Hematopoietic multipotent progenitor cell treated with erythropoietin and hydrocortisone succinate and interleukin-3 and kit ligand, for 17 days (in vitro differentiated cells): ENCODE measurements around the gene ZNF200.
"Not testable (repeated sequence)": the region's sequence is repeated elsewhere in the genome, so short reads cannot be mapped to it uniquely, and the experiment has no call there.

Experiments used
- DNase-seq: peaks from one replicate; pipeline ENCODE4 v3.0.0-alpha.2; 2015; ENCODE audit warnings: low spot score

Gene ZNF200

GRCh38 chr16:3234857-3235561, at the start of gene ZNF200:
Gene ZNF200, minus strand, starts transcription at chr16:3235158. Its CDS starts 1,403 bp downstream, at chr16:3233755.
- peak; percentile 94 for DNase-seq

GRCh38 chr16:3283543-3284447, 48.8 kb upstream of the ZNF200 start:
- DNase-seq: no peak

GRCh38 chr16:3282730-3283542, 48.0 kb upstream of the ZNF200 start, which contains the start of gene ZNF263:
Gene ZNF263, plus strand, starts transcription at chr16:3283491. Its CDS starts 328 bp downstream, at chr16:3283819.
- DNase-seq: peak; percentile 96

- peak; percentile 14 for DNase-seq
These were observed 47.3 kb upstream of the ZNF200 start for GRCh38 chr16:3282103-3282729.

GRCh38 chr16:3281222-3281820, 46.4 kb upstream of the ZNF200 start:
- no peak for DNase-seq

GRCh38 chr16:3276679-3277078, 41.7 kb upstream of the ZNF200 start:
- no peak for DNase-seq

GRCh38 chr16:3274947-3275346, 40.0 kb upstream of the ZNF200 start:
- no peak for DNase-seq

- DNase-seq: no peak
These were observed 39.5 kb upstream of the ZNF200 start for GRCh38 chr16:3274490-3274889.

GRCh38 chr16:3271281-3271680, 36.3 kb upstream of the ZNF200 start:
- not testable (repeated sequence) for DNase-seq

- DNase-seq: not testable (repeated sequence)
These were observed 35.8 kb upstream of the ZNF200 start for GRCh38 chr16:3270718-3271117.

- DNase-seq: no peak
These were observed 33.3 kb upstream of the ZNF200 start for GRCh38 chr16:3268294-3268693.

GRCh38 chr16:3266873-3267537, 32.0 kb upstream of the ZNF200 start:
- peak; percentile 57 for DNase-seq

GRCh38 chr16:3264137-3265036, 29.4 kb upstream of the ZNF200 start:
- DNase-seq: peak; percentile 93

GRCh38 chr16:3262517-3262916, 27.6 kb upstream of the ZNF200 start:
- no peak for DNase-seq

- no peak for DNase-seq
These were observed 24.9 kb upstream of the ZNF200 start for GRCh38 chr16:3259836-3260235.

GRCh38 chr16:3256866-3257465, 22.0 kb upstream of the ZNF200 start:
- no peak for DNase-seq

- DNase-seq: no peak
These were observed 21.3 kb upstream of the ZNF200 start, which contains the start of gene MEFV for GRCh38 chr16:3256146-3256865. Gene MEFV, minus strand, starts transcription at chr16:3256633. Its CDS starts 46 bp downstream, at chr16:3256587.

GRCh38 chr16:3254309-3254708, 19.4 kb upstream of the ZNF200 start:
- no peak for DNase-seq
